ENCODE results near the gene ATP1A4.

DNA sequence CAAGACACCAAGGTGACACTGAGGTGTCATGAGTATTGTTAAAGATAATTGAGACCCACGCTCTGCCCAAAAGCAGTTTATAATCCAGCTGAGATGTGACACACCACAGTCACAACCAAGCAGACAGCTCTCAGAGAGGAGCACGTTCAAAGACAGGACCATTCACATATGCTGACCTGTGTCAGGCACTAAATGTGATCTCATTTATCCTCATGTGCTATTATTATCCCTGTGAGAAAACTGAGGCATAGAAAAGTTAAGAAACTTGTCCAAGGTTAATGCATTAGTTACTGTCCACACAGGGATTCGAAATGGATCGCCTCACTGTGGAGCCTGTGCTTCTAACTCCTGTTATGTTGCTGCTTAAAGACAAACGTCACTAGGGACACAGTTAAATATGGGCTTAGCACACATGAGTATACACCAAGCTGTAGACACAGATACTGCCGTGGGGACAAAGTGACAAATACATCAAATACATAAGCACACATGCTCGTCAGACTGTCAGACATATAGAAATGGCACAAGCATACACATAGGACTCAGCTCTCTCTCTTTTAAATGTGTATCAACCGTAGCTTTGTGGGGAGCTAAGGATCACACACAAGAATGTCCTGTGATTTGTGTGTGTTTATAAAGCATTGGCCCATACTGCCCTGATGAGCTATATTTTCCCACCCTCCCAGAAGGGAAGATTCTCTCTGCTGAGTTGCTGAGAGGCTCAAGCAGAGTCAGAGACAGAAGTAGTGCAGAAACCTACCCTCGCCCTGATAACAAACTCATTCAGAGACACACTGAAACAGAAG lies 49.5 kb upstream of the ATP1A4 start:
- TF ChIP-seq, protein P1, sequence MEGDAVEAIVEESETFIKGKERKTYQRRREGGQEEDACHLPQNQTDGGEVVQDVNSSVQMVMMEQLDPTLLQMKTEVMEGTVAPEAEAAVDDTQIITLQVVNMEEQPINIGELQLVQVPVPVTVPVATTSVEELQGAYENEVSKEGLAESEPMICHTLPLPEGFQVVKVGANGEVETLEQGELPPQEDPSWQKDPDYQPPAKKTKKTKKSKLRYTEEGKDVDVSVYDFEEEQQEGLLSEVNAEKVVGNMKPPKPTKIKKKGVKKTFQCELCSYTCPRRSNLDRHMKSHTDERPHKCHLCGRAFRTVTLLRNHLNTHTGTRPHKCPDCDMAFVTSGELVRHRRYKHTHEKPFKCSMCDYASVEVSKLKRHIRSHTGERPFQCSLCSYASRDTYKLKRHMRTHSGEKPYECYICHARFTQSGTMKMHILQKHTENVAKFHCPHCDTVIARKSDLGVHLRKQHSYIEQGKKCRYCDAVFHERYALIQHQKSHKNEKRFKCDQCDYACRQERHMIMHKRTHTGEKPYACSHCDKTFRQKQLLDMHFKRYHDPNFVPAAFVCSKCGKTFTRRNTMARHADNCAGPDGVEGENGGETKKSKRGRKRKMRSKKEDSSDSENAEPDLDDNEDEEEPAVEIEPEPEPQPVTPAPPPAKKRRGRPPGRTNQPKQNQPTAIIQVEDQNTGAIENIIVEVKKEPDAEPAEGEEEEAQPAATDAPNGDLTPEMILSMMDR (IDR thresholded peaks at IDR 0.05), result no peak
- TF ChIP-seq EP300 (IDR thresholded peaks at IDR 0.05) (peak in 1 of 4 donors; percentile 47), POLR2AphosphoS5 (IDR thresholded peaks at IDR 0.05) (peak in 3 of 4 donors; percentile 53 to 68 (median 57)), POLR2A (IDR thresholded peaks at IDR 0.05) (no peak)

Measured in sigmoid colon (tissue), 4 donors.